Breast epithelium (tissue), 4 donors: Measurements from ENCODE around the gene FAF1. TPM values are rescaled to one million over a fixed set of nuclear protein-coding genes. Genes with fewer than 3 reads are reported as not detected.

Experiments
- DNase-seq, 2 donors: peaks; one replicate each; pipeline ENCODE4 v3.0.0-alpha.2; 2019; ENCODE audit warnings: low spot score in 2 of 2
- H3K27ac ChIP-seq, 2 donors: fragments of 200-600 bp; sonication (generic) in 1 of 2; one replicate each; pipeline ENCODE4 v1.5.1; 2016 to 2019; ENCODE audit warnings: mild to moderate bottlenecking in 1 of 2
- H3K27me3 ChIP-seq, 2 donors: fragments of 200-600 bp; sonication (generic) in 1 of 2; one replicate each; pipeline versions ENCODE4 v1.5.1 to v1.6.0; 2017 to 2019; ENCODE audit warnings: control low read depth in 1 of 2, mild to moderate bottlenecking in 1 of 2
- H3K36me3 ChIP-seq: fragments of 200-600 bp; one replicate; pipeline ENCODE4 v1.5.1; 2019
- H3K4me1 ChIP-seq, 2 donors: fragments of 200-600 bp; sonication (generic); one replicate each; pipeline ENCODE4 v1.5.1; 2016 to 2019; ENCODE audit warnings: control low read depth in 1 of 2
- H3K4me3 ChIP-seq, 3 donors: fragments of 200-600 bp; sonication (generic); 1 replicate in 2 of 3; 2 replicates in 1 of 3; pipeline ENCODE4 v1.5.1; 2016 to 2019; ENCODE audit warnings: mild to moderate bottlenecking in 3 of 3, moderate library complexity in 2 of 3
- H3K9me3 ChIP-seq, 2 donors: fragments of 200-600 bp; sonication (generic) in 1 of 2; one replicate each; pipeline ENCODE4 v1.5.1; 2016 to 2019; ENCODE audit warnings: control low read depth in 1 of 2
- POLR2A ChIP-seq: fragments of 450-650 bp; IDR thresholded peaks from one replicate; pipeline ENCODE4 v1.6.1; 2016; ENCODE audit warnings: antibody characterized with exemption, mild to moderate bottlenecking, moderate library complexity
- POLR2AphosphoS5 ChIP-seq, 3 donors: sonication (generic); formaldehyde crosslinking; IDR thresholded peaks; one replicate each; pipeline ENCODE4 v1.6.1; 2017; ENCODE audit warnings: antibody characterized with exemption in 3 of 3
- intact Hi-C: fragments of 100-400 bp; cut with DNase I; formaldehyde crosslinking; loops from one replicate; pipeline ENCODE4 v1.15.1; 2023; ENCODE audit warnings: low total_unique reads
- total RNA-seq, 3 donors: library from RNA; depleted of rRNA; stranded (reverse); fragments of >200 nt; gene quantifications; one replicate each; pipeline ENCODE4 v1.1.0, GENCODE V29; 2016
- TF ChIP-seq, protein P1 (sequence below), 3 donors: fragments of 450-650 bp; IDR thresholded peaks; one replicate each; pipeline ENCODE4 v1.5.1; 2016 to 2017; ENCODE audit warnings: antibody characterized with exemption in 3 of 3, mild to moderate bottlenecking in 3 of 3, moderate library complexity in 3 of 3

Gene FAF1
- total RNA-seq, 3 donors from 2014 or later, result 34.9 to 58.2 (median 42.0) TPM

- no peak for TF ChIP-seq POLR2AphosphoS5 (IDR thresholded peaks at IDR 0.05)
- TF ChIP-seq, protein P1, sequence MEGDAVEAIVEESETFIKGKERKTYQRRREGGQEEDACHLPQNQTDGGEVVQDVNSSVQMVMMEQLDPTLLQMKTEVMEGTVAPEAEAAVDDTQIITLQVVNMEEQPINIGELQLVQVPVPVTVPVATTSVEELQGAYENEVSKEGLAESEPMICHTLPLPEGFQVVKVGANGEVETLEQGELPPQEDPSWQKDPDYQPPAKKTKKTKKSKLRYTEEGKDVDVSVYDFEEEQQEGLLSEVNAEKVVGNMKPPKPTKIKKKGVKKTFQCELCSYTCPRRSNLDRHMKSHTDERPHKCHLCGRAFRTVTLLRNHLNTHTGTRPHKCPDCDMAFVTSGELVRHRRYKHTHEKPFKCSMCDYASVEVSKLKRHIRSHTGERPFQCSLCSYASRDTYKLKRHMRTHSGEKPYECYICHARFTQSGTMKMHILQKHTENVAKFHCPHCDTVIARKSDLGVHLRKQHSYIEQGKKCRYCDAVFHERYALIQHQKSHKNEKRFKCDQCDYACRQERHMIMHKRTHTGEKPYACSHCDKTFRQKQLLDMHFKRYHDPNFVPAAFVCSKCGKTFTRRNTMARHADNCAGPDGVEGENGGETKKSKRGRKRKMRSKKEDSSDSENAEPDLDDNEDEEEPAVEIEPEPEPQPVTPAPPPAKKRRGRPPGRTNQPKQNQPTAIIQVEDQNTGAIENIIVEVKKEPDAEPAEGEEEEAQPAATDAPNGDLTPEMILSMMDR (IDR thresholded peaks at IDR 0.05), result no peak
- TF ChIP-seq POLR2A, result no peak
Measured at GRCh38 chr1:50847303-50847702, 112.8 kb downstream of the FAF1 start.

GRCh38 chr1:50846224-50846839 is 113.7 kb downstream of the FAF1 start:
- TF ChIP-seq POLR2AphosphoS5 (IDR thresholded peaks at IDR 0.05) (no peak), POLR2A (no peak)
- TF ChIP-seq, protein P1 (IDR thresholded peaks at IDR 0.05), result no peak
- no peak for DNase-seq

More at GRCh38 chr1:50847303-50847702, 112.8 kb downstream of the FAF1 start:
- intact Hi-C loops, result no loop called here
- no peak overlapping the region for H3K4me3 ChIP-seq
- peaks cover 0 to 3% of the 10 kb centered on the region in 2 donors for H3K9me3 ChIP-seq
- no peak for DNase-seq
- no peaks in the 10 kb centered on the region for H3K36me3 ChIP-seq
- H3K4me1 ChIP-seq, result no peaks in the 10 kb centered on the region
- no peaks in the 10 kb centered on the region for H3K27me3 ChIP-seq
- H3K27ac ChIP-seq, result no peak overlapping the region

DNA sequence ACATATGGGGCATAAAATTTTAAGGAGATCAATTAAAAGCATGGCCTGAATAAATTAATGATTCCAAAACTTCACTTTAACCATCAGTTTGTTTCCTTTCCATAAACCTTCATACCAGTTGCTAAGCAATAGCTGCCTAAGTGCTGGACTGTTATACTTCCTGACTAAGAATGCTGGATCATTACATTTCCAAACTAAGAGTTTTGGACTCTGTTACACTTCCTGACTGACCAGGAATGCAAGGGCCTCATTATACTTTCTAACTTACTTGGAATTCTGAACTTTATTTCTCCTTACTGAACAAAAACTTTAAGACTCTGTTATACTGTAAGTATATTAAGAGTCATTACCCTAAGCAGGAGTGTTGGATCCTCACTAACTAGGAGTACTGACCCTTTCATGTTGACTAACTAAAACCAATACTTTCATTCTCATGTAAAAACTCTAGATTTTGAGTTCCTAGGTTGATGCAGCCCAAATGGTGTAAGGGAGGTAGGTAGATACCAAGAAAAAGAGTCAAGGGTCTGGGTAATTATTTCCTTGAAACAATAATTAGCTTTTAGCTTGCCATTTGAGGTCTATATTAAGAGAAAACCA is 118.2 kb downstream of the FAF1 start:
- intact Hi-C loops, result no loop called here

More at GRCh38 chr1:50846224-50846839, 113.7 kb downstream of the FAF1 start:
- Histone ChIP-seq H3K27me3 (no peaks in the 10 kb centered on the region), H3K27ac (no peak overlapping the region), H3K36me3 (no peaks in the 10 kb centered on the region), H3K9me3 (peaks cover 0 to 3% of the 10 kb centered on the region in 2 donors), H3K4me3 (no peak overlapping the region), H3K4me1 (no peaks in the 10 kb centered on the region)
- intact Hi-C loops, result no loop called here

GRCh38 chr1:50836117-50836516 is 124.0 kb downstream of the FAF1 start:
- Histone ChIP-seq H3K36me3 (no peaks in the 10 kb centered on the region), H3K9me3 (no peaks in the 10 kb centered on the region), H3K4me3 (no peak overlapping the region), H3K27me3 (no peaks in the 10 kb centered on the region), H3K4me1 (no peaks in the 10 kb centered on the region), H3K27ac (no peak overlapping the region)
- intact Hi-C loops, result no loop called here
- DNase-seq, result no peak
- TF ChIP-seq, protein P1 (IDR thresholded peaks at IDR 0.05), result no peak
- TF ChIP-seq POLR2AphosphoS5 (IDR thresholded peaks at IDR 0.05) (no peak), POLR2A (no peak)

More for the DNA sequence above, 118.2 kb downstream of the FAF1 start:
- DNase-seq, result no peak
- Histone ChIP-seq H3K27ac (no peak overlapping the region), H3K27me3 (no peaks in the 10 kb centered on the region), H3K4me3 (no peak overlapping the region), H3K4me1 (no peaks in the 10 kb centered on the region), H3K36me3 (no peaks in the 10 kb centered on the region), H3K9me3 (no peaks in the 10 kb centered on the region)
- TF ChIP-seq, protein P1 (IDR thresholded peaks at IDR 0.05), result no peak
- TF ChIP-seq POLR2A (no peak), POLR2AphosphoS5 (IDR thresholded peaks at IDR 0.05) (no peak)

GRCh38 chr1:50833216-50833615 is 126.9 kb downstream of the FAF1 start:
- Histone ChIP-seq H3K4me3 (no peak overlapping the region), H3K27ac (no peak overlapping the region), H3K36me3 (no peaks in the 10 kb centered on the region), H3K9me3 (no peaks in the 10 kb centered on the region), H3K27me3 (no peaks in the 10 kb centered on the region), H3K4me1 (no peaks in the 10 kb centered on the region)
- intact Hi-C loops, result no loop called here
- no peak for DNase-seq
- no peak for TF ChIP-seq POLR2A
- TF ChIP-seq POLR2AphosphoS5 (IDR thresholded peaks at IDR 0.05), result no peak
- TF ChIP-seq, protein P1 (IDR thresholded peaks at IDR 0.05), result no peak
